ENCODE data around the gene SLX4IP.

GRCh38 chr20:10554285-10554684, 119.2 kb downstream of the SLX4IP start:
- TF ChIP-seq POLR2A (IDR thresholded peaks at IDR 0.05; ENCODE audit: low read depth, low read length), result no peak
- no peak for TF ChIP-seq POLR2AphosphoS5 (IDR thresholded peaks at IDR 0.05; ENCODE audit: insufficient read depth, low read depth, low read length)
- no peak for TF ChIP-seq EZH2 (IDR thresholded peaks at IDR 0.05; ENCODE audit: borderline replicate concordance, low read depth, low read length, severe bottlenecking)
